ENCODE data around the gene CLK2.
A peak's percentile ranks its signal among the peaks of the same experiment; 100 is the strongest.
"Not testable (repeated sequence)": the region's sequence is repeated elsewhere in the genome, so short reads cannot be mapped to it uniquely, and the experiment has no call there.

CLK2 gene

DNA sequence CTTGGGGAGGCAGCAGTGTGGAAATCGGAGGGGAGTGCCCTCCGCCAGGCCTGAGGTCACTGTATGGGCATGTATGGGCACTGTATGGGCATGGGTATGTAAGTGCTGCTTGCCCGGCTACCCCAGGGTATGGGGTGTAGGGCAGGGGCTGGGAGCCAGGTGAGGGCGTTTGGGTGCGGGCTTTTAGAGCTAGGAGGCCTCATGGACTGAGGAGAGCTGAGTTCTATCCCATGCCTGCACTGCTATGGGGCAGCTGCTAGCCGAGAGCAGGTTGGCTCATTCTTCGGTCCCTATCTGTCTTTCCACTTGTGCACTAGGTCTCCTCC is 22.6 kb upstream of the CLK2 start:
- DNase-seq, result no peak

DNA sequence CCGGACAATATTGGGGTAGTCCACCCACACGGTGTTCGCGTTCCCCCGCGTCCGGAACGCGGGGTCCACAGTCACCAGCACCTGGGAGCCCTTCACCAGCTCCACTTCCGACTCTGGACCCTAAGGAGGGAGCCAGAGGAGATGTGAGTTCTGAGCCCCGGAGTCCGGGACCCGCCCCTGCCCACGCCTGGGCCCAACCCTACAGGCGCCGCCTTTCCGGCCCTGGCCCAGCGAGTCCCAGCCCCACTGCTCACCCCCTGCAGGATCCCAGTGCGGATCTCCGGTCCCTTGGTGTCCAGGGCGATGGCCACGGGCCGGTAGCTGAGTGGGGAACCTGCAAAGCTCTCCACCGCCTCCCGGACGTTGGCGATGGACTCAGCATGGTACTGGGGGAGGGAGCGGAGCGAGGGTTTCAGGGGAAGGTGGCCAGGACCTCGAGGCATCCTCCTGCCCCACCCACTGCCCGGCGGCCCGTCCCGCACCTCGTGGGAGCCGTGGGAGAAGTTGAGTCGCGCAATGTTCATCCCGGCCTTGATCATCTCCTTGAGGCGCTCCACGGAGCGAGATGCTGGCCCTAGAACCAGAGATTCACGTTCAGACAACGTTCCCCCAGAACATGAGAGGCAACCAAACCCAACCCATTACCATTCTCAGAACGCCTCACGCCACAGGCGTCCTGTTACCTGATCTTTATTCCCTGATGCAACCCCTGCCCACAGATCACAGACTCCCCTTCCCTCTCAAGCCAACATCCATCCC is 22.1 kb upstream of the CLK2 start:
- no peak for DNase-seq

DNA sequence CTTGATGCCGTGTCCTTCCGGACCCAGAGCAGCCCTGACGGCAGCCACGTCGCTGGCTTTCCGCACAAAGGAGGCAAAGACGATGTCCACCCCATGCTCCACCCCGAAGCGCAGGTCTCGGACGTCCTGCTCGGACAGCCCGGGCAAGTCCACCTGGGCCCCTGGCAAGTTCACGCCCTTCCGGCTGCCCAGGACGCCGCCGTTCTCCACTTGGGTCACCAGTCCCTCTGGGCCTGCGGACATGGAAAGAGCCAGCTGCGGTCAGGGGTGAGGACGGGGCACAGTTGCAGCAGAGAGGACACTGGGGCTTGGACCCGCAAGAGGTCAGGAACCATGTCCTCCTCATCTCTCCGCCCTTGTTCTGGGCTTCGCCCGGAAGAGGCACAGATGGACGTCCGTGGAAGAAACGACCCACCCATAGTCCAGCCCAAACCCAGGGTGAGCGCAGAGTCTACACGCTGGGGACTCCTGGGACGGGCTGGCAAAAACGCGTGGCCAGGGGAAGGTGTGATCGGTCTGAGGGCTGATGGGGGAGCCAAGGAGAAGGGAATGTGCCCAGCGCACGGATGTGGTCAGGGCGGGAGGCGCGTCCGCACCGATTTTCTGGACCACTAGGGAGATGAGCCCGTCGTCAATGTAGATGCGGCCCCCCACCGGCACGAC is 21.3 kb upstream of the CLK2 start:
- no peak for DNase-seq

DNA sequence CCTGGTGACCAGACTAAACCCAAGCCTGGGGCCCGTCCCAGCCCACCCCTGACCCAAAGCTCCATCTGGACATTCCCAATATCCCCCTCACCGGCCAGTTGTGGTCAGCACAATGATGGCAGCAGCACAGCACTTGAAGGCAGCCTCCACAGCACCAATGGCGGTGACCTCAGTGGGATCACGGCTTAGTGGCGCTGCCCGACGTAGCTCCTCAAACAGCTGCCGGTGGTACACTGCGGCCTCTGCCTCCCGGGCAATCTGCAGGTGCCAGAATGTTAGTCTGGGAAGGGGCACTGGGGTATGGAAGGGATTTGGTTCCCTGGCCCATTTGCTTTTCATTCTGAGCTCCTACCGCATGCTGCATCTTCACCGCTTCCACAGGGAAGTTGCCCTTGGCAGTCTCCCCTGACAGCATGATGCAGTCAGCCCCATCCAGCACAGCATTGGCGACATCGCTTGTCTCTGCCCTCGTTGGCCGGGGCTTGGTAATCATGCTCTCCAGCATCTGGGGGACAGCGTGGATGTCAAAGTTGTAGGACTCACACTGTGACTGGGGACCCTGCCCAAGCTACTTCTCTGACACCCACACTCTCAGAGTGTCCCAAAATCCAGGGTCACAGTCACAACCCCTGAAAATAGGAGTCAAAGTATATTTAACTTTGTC is 19.9 kb upstream of the CLK2 start:
- no peak for DNase-seq

DNA sequence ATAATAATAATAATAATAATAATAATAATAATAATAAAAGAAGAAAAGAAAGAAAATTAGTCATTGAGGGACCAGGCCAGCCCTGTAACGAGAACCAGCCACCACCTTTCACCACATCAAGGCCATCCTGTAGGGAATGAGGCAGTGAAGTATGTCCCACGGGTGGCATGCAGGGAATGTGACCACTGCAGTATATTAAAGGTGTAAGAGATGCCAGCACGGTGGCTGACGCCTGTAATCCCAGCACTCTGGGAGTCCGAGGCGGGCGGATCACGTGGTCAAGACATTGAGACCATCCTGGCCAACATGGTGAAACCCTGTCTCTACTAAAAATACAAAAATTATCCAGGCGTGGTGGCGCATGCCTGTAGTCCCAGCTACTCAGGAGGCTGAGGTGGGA is 17.7 kb upstream of the CLK2 start:
- not testable (repeated sequence) for DNase-seq

DNA sequence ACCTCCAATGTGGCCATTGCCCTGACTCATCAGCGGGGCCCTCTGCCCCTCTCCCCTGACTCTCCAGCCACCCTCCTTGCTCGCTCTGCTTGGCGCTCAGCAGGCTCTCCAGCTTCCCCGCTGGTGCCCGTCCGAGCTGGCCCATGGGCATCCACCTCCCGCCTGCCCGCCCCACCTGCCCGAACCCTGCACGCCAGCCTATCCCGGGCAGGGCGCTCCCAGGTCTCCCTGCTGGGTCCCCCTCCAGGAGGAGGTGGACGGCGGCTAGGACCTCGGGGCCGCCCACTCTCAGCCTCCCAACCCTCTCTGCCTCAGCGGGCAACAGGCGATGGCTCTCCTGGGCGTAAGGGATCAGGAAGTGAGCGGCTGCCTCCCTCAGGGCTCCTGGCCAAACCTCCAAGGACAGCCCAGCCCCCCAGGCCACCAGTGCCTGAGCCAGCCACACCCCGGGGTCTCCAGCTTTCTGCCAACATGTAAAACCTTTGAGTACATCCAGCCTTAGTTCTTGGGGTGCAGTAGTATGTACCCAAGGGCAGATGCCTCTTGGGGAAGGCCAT is 14.8 kb upstream of the CLK2 start:
- DNase-seq, result no peak

DNA sequence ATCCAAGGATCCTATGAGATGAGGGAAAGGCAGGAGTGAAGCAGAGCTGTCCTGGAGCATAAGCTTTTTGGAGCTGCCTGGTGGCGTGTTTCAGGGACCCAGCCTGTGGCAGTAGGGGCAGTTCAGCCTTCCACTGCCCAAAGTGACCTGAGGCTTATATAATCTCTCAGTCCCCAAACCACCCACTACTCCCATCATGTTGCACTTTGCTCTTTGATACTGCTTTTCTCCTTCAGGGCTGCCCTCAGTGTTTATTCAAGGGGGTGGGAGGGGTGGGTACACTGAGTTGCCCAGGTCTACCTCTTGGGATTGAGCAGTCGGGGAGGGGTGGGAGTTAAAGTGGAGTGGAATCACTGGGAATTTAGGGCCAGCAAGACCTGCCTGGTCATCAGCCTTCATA is 13.2 kb upstream of the CLK2 start:
- DNase-seq, result no peak

DNA sequence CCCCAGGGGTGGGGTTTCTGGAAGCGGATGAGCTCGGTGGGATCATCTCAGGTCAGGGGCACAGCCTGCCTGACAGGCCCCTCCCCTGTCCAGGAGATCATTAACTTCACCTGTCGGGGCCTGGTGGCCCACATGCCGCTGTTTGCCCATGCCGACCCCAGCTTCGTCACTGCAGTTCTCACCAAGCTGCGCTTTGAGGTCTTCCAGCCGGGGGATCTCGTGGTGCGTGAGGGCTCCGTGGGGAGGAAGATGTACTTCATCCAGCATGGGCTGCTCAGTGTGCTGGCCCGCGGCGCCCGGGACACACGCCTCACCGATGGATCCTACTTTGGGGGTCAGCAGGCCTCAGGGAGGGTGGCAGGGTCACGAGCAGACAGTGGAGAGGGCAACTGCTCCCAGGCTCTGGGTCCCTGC is 12.3 kb upstream of the CLK2 start:
- DNase-seq, result no peak

DNA sequence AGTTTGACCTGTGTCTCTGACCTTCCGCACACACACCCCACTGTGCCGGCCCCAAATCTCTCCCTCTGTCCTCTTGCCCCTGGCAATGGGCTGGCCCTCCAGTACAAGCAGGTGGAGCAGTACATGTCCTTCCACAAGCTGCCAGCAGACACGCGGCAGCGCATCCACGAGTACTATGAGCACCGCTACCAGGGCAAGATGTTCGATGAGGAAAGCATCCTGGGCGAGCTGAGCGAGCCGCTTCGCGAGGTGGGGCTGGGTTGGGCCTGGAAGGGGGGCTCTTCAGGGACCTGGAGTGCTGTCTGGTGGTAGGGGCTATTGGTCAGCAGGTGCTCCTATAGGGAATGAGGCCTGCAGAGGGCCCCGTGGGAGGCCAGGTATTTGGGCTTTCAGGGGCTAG is 11.8 kb upstream of the CLK2 start:
- no peak for DNase-seq

DNA sequence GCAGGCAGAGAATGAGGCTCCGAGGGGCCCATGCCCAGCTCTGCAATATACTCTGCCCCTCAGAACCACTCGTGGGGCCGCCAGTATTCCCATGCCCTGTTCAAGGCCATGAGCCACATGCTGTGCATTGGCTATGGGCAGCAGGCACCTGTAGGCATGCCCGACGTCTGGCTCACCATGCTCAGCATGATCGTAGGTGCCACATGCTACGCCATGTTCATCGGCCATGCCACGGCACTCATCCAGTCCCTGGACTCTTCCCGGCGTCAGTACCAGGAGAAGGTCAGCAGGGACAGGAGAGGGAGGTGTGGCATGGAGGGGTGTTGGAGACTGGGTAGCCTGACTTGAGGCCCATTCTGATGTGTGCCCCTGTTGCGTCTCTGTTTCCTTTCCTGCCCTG is 11.2 kb upstream of the CLK2 start:
- no peak for DNase-seq

DNA sequence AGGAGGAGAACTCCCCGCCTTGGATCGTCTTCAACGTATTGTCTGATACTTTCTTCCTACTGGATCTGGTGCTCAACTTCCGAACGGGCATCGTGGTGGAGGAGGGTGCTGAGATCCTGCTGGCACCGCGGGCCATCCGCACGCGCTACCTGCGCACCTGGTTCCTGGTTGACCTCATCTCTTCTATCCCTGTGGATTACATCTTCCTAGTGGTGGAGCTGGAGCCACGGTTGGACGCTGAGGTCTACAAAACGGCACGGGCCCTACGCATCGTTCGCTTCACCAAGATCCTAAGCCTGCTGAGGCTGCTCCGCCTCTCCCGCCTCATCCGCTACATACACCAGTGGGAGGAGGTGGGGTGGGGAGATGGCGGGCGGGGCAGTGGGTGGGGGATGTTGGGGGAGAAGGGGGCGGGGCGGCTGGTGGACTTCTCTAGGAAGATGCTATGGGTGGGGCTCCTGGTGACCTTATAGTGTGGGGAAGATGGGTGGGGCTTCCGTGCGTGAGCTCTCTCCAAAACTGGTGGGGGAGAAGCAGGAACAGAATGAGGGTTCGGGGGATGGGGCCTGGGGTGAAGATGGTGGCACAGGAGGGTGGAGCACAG is 9.3 kb upstream of the CLK2 start:
- no peak for DNase-seq

DNA sequence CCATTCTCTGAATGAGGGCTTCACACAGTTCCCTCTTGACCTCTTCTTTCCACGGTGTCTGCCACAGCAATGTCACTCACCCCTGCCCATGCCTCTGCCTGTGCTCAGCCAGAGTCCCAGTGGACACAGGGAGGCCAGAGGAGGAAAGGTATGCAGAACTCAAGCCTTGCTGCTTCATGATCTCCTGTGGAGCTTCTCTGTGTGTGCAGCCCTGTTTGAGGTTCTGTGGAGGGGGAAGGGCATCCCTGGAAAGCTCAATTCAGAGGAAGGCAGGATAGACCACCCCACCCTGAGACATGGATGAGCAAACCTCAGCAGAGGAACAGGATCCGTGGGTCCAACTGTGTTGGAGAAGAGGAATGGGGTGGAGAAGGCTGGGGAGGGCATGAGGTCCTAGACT is 6.0 kb upstream of the CLK2 start:
- no peak for DNase-seq

DNA sequence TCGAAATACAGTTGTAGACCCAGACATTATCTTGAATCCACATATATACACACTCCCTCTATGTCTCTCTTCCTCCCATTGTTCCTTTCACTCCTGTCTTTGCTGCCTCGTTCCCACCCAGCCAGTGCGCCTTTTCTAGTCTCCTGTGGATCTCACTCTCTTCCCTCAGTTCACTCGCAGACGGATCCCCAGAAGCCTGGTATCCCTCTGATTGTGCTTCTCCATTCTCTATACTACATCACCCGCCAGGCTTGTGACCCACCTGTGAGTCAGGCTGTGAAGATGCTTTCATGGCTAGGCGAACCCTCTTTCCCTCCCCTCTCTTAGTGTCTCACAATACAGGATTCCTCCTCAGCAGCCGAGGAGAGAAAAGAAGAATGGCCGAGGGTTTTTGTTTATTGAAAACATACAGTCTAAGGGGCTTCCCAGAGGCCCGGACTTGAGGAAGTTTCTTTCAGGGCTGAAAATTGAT is 5.4 kb upstream of the CLK2 start:
- no peak for DNase-seq

DNA sequence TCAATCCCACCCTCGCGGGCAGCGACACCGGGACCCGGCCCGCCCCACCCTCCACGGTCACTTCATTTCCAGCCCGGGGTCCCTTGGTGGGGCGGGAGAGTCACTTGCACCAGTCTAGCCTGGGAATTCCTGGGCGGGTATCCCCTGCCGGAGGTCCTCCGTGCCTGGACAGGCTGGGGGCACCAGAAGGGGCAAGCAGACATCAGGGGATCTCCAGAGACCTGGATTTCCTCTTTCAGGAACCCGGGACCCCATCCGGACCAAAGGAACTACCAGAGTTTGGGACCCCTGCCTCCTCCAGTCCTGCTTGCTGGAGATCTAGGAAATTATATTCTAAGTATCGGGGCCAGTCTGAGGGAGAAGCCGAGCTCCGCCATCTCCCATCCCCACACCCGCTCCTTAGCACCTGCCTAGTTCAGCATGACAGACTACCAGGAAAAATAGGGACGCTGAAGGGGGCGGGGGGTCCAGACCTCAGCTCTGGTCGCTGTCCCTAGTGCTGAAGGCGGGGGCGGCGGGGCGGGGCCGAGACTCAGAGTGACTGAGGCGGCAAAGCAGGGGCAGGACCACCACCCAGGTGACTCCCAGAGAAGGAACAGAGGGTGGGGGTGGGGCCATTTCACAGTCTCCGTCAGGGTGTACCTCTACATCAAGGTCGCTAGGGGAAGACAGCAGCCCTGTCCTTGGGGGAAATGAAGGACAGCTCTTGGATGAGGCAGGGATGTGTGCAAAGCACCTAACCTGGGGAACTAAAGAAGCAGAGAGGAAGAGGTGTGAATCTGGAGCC is 4.8 kb upstream of the CLK2 start:
- DNase-seq, result peak; percentile 79

DNA sequence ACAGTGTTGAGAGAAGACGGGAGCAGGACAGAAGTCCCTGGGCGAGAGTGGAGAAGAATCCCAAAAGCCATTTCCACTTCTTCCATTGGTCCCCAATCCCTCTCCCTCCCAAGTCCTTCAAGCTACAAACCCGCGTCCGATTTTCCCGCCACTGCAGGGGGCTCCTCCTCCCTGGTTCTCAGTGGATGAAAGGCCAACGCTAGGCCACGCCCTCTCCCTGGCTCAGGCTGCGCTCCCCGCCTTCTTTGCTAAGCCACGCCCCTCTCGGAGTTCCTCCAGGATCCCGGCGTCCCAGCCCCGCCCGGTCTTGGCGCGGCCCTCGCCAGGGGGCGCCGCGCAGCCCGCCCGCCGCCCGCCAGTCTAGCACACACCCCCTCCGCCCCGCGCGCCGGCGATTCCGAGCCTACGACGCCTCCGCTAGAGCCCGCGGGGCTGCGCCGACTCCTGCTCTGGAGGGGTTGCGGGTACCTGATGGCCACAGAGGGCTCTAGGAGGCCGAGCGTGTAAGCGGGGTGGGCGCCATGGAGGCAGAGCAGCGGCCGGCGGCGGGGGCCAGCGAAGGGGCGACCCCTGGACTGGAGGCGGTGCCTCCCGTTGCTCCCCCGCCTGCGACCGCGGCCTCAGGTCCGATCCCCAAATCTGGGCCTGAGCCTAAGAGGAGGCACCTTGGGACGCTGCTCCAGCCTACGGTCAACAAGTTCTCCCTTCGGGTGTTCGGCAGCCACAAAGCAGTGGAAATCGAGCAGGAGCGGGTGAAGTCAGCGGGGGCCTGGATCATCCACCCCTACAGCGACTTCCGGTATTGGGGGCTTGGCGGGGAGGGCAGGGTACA is 4.0 kb upstream of the CLK2 start, which contains the start of gene HCN3:
HCN3 (plus strand) TSS at position 394 of the 832 bp plus-strand sequence; CDS start at position 522, 128 bp downstream.
- DNase-seq, result peak; percentile 97

DNA sequence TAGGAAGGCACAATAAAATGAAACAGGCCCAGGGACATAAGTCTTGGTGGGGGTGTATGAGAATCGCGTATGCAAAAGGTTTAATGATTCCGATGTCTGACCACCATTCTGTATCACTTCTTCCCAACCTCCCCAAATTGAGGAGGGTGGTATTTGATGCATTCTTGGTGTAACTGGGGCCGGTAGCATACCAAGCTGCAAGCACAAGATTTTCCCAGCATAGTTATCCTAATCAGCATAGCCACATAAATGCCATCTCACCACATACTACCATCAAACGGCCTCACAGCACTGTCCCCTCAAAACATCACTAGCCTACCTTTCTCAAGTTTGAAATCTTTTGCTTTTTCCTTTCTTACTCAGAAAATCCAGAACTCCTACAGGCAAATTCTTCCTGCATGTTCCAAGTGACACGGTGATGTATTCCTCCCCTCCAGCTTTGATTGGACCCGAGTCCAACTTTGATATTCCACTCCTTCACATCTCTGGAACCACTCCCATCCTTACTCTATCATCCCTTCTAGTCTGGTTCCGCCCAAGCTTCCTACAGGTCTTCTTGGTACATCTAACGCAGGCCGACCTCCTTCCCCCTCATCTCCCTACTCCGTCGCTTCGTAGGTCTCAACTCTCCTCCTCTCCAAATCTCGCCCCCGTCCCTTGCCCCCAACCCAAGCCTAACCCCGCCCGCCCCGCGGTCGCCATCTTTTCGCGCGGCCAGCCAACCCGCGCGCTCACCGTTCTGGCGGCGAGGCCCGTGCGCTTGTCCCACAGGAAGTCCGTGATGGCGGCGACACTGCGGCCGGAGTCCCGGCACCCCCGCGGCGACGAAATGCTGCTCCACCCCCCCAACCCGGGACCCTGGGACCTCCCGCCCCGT is 600 bp downstream of the CLK2 start:
- DNase-seq, result peak; percentile 77

DNA sequence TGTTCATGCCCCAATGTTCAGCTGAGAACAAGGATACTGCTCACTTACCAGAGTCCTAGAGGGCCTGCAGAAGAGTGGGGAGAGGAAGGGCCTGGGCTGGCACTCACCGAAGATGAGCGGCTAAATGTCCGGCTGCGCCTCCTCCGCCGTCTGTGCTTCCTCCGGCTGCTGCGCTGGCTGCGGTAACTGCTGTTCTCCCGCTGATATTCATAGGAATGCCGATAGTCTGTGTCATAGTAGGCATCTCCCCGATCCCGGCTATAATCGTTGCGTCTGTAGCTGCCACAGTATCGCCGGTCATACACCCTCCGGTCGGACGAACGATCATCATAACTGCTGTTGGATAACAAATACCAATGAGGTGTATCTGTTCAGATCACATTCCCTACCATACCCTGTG is 3.9 kb downstream of the CLK2 start:
- no peak for DNase-seq

DNA sequence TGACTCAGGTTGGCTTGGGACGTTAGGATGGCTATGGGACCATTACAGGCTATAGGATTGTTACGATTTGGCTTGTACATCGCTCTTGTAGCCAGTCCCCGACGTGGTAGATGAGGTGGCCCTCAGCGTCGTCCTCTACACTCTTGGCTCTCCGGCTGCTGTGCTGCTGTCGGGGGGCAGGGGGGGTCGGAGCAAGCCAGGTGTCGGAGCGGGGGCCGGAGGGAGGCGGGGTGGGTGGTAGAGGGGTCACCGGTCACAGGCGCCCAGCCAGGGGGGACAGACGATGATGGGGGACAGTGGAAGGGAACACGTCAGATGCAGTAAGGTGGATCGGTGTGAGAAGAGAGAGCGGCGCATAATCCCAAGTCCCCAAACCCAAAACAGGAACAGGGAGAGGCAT is 4.7 kb downstream of the CLK2 start:
- no peak for DNase-seq

DNA sequence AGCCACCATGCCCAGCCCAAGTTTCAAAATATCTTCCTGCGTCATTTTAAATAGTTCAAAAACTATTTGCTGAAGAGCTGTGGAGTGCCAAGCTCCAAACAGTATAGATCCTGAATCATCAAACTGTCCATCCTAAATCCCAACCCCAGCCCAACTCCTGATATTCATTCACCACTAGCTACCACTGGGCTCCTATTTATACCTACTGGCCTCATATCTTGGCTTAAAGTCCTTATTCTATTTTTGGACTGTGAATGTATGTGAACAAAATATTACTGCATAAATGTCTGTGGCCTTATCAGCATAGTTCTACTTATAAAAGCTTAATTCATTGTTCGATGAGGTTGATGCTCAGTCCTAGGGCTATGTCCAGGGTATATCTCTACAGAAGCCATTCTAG is 5.9 kb downstream of the CLK2 start:
- DNase-seq, result no peak

DNA sequence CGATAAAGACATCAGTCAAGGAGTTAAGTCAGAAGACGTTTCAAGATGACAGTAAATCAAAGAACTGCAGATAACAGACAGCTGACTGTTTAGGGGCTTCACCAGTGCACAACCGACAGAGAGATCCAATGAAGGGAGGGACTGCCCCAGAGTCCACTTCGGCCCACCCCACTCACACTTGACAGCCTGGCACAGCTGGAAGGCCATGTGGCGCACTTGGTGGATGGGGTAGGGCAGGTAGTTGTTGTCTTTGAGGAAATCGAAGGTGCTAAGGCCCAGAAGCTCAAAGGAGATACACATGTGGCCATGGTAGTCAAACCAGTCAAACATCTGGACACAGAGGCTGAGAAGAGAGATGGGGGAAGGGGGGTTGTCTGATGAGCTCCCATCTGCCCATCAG is 6.8 kb downstream of the CLK2 start:
- no peak for DNase-seq

DNA sequence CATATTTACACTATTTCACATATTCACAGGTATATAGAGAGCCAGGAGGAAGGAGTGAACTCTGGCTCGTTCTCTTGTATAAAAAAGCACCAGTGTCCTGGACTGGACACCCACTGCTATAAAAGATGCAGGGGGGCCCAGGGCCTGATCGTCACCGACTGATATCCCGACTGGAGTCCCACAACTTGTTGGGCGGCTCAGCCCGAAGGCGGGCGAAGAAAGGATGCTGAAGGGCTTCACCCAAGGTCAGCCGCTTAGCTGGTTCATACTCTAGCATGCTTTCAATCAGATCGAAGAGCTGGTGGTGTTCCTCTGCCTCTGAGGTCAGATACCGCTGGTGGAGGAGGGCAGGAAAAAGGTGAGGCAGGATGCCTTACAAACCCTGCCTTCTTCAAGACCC is 10.2 kb downstream of the CLK2 start:
- no peak for DNase-seq
